GM12878 (cell line): Measurements from ENCODE around the gene PRKN. TPM values are rescaled to one million over a fixed set of nuclear protein-coding genes. Genes with fewer than 3 reads are reported as not detected.

Source experiments
- ATAC-seq: fragments of 200-7000 bp; cut with Tn5 transposase; 3 replicates; pipeline ENCODE4 v1.9.1; 2020; ENCODE audit warnings: mild to moderate bottlenecking, moderate library complexity
- BruUV-seq: library from RNA; stranded (reverse); fragments of 400-500 nt; replicated peaks from 2 replicates; lab custom pipeline; 2021; lab: Mats Ljungman, UMichigan
- CTCF ChIA-PET: fragments of 300-600 bp; sonication (Branson Sonifier 250); formaldehyde crosslinking; extraction: SDS; loops from one replicate; lab custom pipeline; 2021; ENCODE audit warnings: inconsistent platforms; lab: Yijun Ruan, JAX
- POLR2A ChIA-PET: fragments of 350-600 bp; formaldehyde crosslinking; extraction: SDS; loops from one replicate; lab custom pipeline; 2021; ENCODE audit warnings: inconsistent platforms; lab: Charles Lee
- RAD21 ChIA-PET: fragments of 300-600 bp; sonication (Branson Sonifier 250); formaldehyde crosslinking; loops from one replicate; lab custom pipeline; 2023; ENCODE audit warnings: antibody characterized with exemption; ENCODE audit not compliant: unreplicated experiment; lab: Charles Lee
- SMC1A ChIA-PET: fragments of 300-600 bp; sonication (Branson Sonifier 250); formaldehyde crosslinking; loops from one replicate; lab custom pipeline; 2023; ENCODE audit not compliant: unreplicated experiment, uncharacterized antibody; lab: Charles Lee
- DNase-seq: peaks from one replicate; pipeline ENCODE4 v3.0.0-alpha.2; 2011; ENCODE audit warnings: low read depth, low spot score
- FAIRE-seq: peaks from 3 replicates; lab custom pipeline; 2011; peaks lifted over from hg19 to GRCh38; lab: Jason Lieb, UNC
- H2AFZ ChIP-seq: 2 replicates; pipeline ENCODE4 v1.6.0; 2011; ENCODE audit warnings: low read depth, low read length, control low read depth; ENCODE audit not compliant: control insufficient read depth
- H3K27ac ChIP-seq: 2 replicates; pipeline ENCODE4 v1.5.1; 2011; ENCODE audit warnings: control low read depth; ENCODE audit not compliant: control insufficient read depth, insufficient read depth
- H3K27me3 ChIP-seq, 2 experiments: replicated peaks in 1 of 2; 2 replicates each; pipeline versions ENCODE4 v1.6.0 to v1.6.1; 2011; ENCODE audit warnings: low read length in 1 of 2; ENCODE audit not compliant: control insufficient read depth in 2 of 2, insufficient read depth in 2 of 2
- H3K36me3 ChIP-seq, 2 experiments: 2 replicates each; pipeline ENCODE4 v1.5.1; 2011; ENCODE audit warnings: low read length in 1 of 2; ENCODE audit not compliant: control insufficient read depth in 2 of 2, insufficient read depth in 2 of 2
- H3K4me1 ChIP-seq: 2 replicates; pipeline ENCODE4 v1.6.1; 2011; ENCODE audit warnings: mild to moderate bottlenecking, low read length, moderate library complexity, mixed read lengths; ENCODE audit not compliant: control insufficient read depth, insufficient read depth
- H3K4me2 ChIP-seq: 2 replicates; pipeline ENCODE4 v1.6.0; 2011; ENCODE audit warnings: control low read depth; ENCODE audit not compliant: control insufficient read depth, insufficient read depth
- H3K4me3 ChIP-seq: fragments of 200-600 bp; sonication (generic); 2 replicates; pipeline ENCODE4 v1.5.1; 2016
- H3K79me2 ChIP-seq: 2 replicates; pipeline ENCODE4 v1.6.0; 2011; ENCODE audit warnings: low read length; ENCODE audit not compliant: control insufficient read depth, insufficient read depth
- H3K9ac ChIP-seq: 2 replicates; pipeline ENCODE4 v1.8.0; 2011; ENCODE audit warnings: low read length, control low read depth, mixed read lengths; ENCODE audit not compliant: control insufficient read depth, insufficient read depth
- H3K9me3 ChIP-seq: replicated peaks from 3 replicates; pipeline ENCODE4 v1.5.1; 2011; ENCODE audit warnings: mild to moderate bottlenecking, low read length; ENCODE audit not compliant: control insufficient read depth, insufficient read depth
- H4K20me1 ChIP-seq: 2 replicates; pipeline ENCODE4 v1.6.0; 2011; ENCODE audit not compliant: control insufficient read depth, insufficient read depth
- BHLHE40 ChIP-seq, 2 experiments: fragments of 450-650 bp in 1 of 2; IDR thresholded peaks; 2 replicates each; pipeline ENCODE4 v1.6.1; 2011 to 2017; ENCODE audit warnings: low read depth in 2 of 2, borderline replicate concordance in 1 of 2, improper control_type of control experiment in 1 of 2, low read length in 1 of 2, mild to moderate bottlenecking in 1 of 2
- CBFB ChIP-seq: IDR thresholded peaks from 2 replicates; pipeline ENCODE4 v1.6.1; 2016; ENCODE audit warnings: antibody characterized with exemption, low read depth
- ELK1 ChIP-seq: IDR thresholded peaks from 2 replicates; pipeline ENCODE4 v1.6.1; 2012; ENCODE audit warnings: low read depth, low read length, improper control_type of control experiment
- HCFC1 ChIP-seq: fragments of 150-350 bp; IDR thresholded peaks from 2 replicates; pipeline ENCODE4 v1.6.1; 2014; ENCODE audit warnings: low read length
- HDAC2 ChIP-seq: fragments of 200-600 bp; sonication (generic); IDR thresholded peaks from 2 replicates; pipeline ENCODE4 v1.6.1; 2017
- NFXL1 ChIP-seq: fragments of 450-650 bp; IDR thresholded peaks from 2 replicates; pipeline ENCODE4 v1.6.1; 2017; ENCODE audit warnings: antibody characterized with exemption, mild to moderate bottlenecking, borderline replicate concordance
- NR2C1 ChIP-seq: fragments of 450-650 bp; IDR thresholded peaks from 2 replicates; pipeline ENCODE4 v1.6.1; 2017; ENCODE audit warnings: antibody characterized with exemption, mild to moderate bottlenecking, moderate library complexity
- POLR2AphosphoS2 ChIP-seq: IDR thresholded peaks from 2 replicates; pipeline ENCODE4 v1.6.1; 2011; ENCODE audit warnings: low read depth, mild to moderate bottlenecking, low read length, improper control_type of control experiment, moderate library complexity
- RAD21 ChIP-seq: IDR thresholded peaks from 2 replicates; pipeline ENCODE4 v1.6.1; 2011; ENCODE audit warnings: mild to moderate bottlenecking, low read depth, low read length, moderate library complexity; ENCODE audit not compliant: insufficient read depth
- RCOR1 ChIP-seq: conservative IDR thresholded peaks from 2 replicates; pipeline ENCODE4 v1.6.1; 2012; ENCODE audit warnings: low read depth, low read length, improper control_type of control experiment
- SMARCA5 ChIP-seq: fragments of 450-650 bp; IDR thresholded peaks from 2 replicates; pipeline ENCODE4 v1.6.1; 2017; ENCODE audit warnings: mild to moderate bottlenecking
- SREBF1 ChIP-seq: IDR thresholded peaks from 2 replicates; pipeline ENCODE4 v1.6.1; 2012; ENCODE audit warnings: mild to moderate bottlenecking, low read length
- TAF1 ChIP-seq: IDR thresholded peaks from 2 replicates; pipeline ENCODE4 v1.6.1; 2011; ENCODE audit warnings: mild to moderate bottlenecking, low read depth, low read length, borderline replicate concordance
- ZNF24 ChIP-seq: fragments of 450-650 bp; IDR thresholded peaks from 2 replicates; pipeline ENCODE4 v1.6.1; 2017; ENCODE audit warnings: antibody characterized with exemption, mild to moderate bottlenecking
- ZNF592 ChIP-seq: fragments of 450-650 bp; IDR thresholded peaks from 2 replicates; pipeline ENCODE4 v1.6.1; 2017; ENCODE audit warnings: mild to moderate bottlenecking, moderate library complexity
- WGBS: methylation state at CpG from one replicate; pipeline ENCODE4 v1.1.6; 2016; ENCODE audit warnings: low lambda C conversion rate; ENCODE audit not compliant: insufficient replicate concordance, insufficient coverage; ENCODE audit errors: missing lambda C conversion rate; 5-methylcytosine and 5-hydroxymethylcytosine counted together
- in situ Hi-C: fragments of 300-500 bp; cut with MboI; formaldehyde crosslinking; loops from 9 replicates; pipeline ENCODE4 v1.14.3; 2018; ENCODE audit warnings: mixed read lengths
- intact Hi-C: fragments of 100-400 bp; cut with micrococcal nuclease; formaldehyde crosslinking; loops from one replicate; pipeline ENCODE4 v1.14.2; 2022; ENCODE audit not compliant: unreplicated experiment
- polyA plus RNA-seq, 11 experiments: library from polyadenylated mRNA; depleted of rRNA in 4 of 11; unstranded in 6 of 11; stranded (reverse) in 5 of 11; fragments of >200 nt; fragmentation: Nextera tagmentation in 4 of 11; fragmentation: Illumina TruSeq in 1 of 11; extraction: Ambion mirVana in 4 of 11; extraction: Trizol in 1 of 11; gene quantifications; 1 replicate in 1 of 11; 2 replicates in 10 of 11; pipeline versions ENCODE4 v1.2.1 to v1.2.3, GENCODE V29; 2011 to 2016; ENCODE audit warnings: inconsistent platforms in 2 of 11, missing spikeins in 2 of 11, low read depth in 1 of 11
- total RNA-seq, 4 experiments: library from RNA; depleted of rRNA in 3 of 4; stranded (reverse); fragments of >200 nt in 3 of 4; fragmentation: Illumina TruSeq in 1 of 4; extraction: Trizol in 1 of 4; gene quantifications; 2 replicates each; pipeline versions ENCODE4 v1.2.1 to v1.2.3, GENCODE V29; 2013 to 2021
- TF ChIP-seq, protein P1 (sequence below): fragments of 450-650 bp; IDR thresholded peaks from 2 replicates; pipeline ENCODE4 v1.6.1; 2016; ENCODE audit warnings: mild to moderate bottlenecking

PRKN gene
- total and polyA plus RNA-seq, 10 of the 15 experiments (the other 5 are each of a cell fraction or from before 2014, with no cell fraction given) = 0.06 to 0.09 TPM; not detected in 8

GRCh38 chr6:161838306-161839035 lies 889.1 kb downstream of the PRKN start:
- ChIA-PET RAD21 (no interaction called here), POLR2A (no interaction called here), CTCF (no interaction called here), SMC1A (interaction anchor here (0.7 kb wide), 1 partner anchor 1842 kb away, joined by 3 read pairs; no protein-coding TSS in a partner anchor)
- no peaks in the 10 kb centered on the region for H3K36me3 ChIP-seq
- H2AFZ ChIP-seq = no peak overlapping the region
- H3K4me2 ChIP-seq = no peak overlapping the region
- no peak overlapping the region for H3K9ac ChIP-seq
- H3K9me3 ChIP-seq = no peaks in the 10 kb centered on the region
- no TSS peak for BruUV-seq
- H4K20me1 ChIP-seq = no peaks in the 10 kb centered on the region
- FAIRE-seq = no peak
- ATAC-seq = no peak
- no peak overlapping the region for H3K4me3 ChIP-seq
- 24% methylated on average over 14 of the region's 14 CpGs for WGBS
- no peak overlapping the region for H3K27ac ChIP-seq
- H3K4me1 ChIP-seq = no peaks in the 10 kb centered on the region
- in situ Hi-C loops = no loop called here
- no peaks in the 10 kb centered on the region for H3K27me3 ChIP-seq
- intact Hi-C loops = no loop called here
- no peaks in the 10 kb centered on the region for H3K79me2 ChIP-seq
- TF ChIP-seq RCOR1 (no peak), HDAC2 (no peak), RAD21 (no peak), HCFC1 (no peak), SREBF1 (no peak), NFXL1 (no peak), ZNF24 (no peak), NR2C1 (no peak), ELK1 (no peak), POLR2AphosphoS2 (no peak), BHLHE40 (IDR thresholded peaks at IDR 0.05; ENCODE audit: borderline replicate concordance in 1 of 2, low read depth in 2 of 2, low read length in 1 of 2) (no peak), ZNF592 (no peak), SMARCA5 (no peak), TAF1 (no peak), CBFB (no peak)
- TF ChIP-seq, protein P1, sequence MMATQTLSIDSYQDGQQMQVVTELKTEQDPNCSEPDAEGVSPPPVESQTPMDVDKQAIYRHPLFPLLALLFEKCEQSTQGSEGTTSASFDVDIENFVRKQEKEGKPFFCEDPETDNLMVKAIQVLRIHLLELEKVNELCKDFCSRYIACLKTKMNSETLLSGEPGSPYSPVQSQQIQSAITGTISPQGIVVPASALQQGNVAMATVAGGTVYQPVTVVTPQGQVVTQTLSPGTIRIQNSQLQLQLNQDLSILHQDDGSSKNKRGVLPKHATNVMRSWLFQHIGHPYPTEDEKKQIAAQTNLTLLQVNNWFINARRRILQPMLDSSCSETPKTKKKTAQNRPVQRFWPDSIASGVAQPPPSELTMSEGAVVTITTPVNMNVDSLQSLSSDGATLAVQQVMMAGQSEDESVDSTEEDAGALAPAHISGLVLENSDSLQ = no peak
- no peak for DNase-seq
